ENCODE measurements around the gene ETHE1. TPM values are rescaled to one million over a fixed set of nuclear protein-coding genes. Genes with fewer than 3 reads are reported as not detected.

ETHE1 gene
- total RNA-seq, 1 experiment from 2014 or later = 19.0 TPM

DNA sequence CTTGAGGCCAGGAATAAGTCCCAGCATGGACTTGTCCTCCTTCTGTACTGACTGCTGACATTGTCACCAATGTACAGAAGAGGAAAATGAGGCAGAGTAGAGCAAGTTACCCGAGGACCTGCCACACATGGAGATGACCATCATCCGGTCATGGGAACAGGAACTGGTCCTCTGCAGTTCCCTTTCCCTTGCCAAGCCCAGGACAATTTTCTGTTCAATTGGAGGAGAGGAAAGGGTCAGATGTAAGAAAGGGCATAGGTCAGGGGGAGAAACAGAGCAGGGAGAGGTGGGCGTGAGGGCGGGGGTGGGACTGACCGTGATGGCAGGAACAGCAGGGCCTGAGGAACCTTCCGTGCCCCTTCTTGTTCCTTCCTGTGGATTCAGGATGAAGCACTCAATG, 41.0 kb downstream of the ETHE1 start (continued):
- TF ChIP-seq, protein P1, sequence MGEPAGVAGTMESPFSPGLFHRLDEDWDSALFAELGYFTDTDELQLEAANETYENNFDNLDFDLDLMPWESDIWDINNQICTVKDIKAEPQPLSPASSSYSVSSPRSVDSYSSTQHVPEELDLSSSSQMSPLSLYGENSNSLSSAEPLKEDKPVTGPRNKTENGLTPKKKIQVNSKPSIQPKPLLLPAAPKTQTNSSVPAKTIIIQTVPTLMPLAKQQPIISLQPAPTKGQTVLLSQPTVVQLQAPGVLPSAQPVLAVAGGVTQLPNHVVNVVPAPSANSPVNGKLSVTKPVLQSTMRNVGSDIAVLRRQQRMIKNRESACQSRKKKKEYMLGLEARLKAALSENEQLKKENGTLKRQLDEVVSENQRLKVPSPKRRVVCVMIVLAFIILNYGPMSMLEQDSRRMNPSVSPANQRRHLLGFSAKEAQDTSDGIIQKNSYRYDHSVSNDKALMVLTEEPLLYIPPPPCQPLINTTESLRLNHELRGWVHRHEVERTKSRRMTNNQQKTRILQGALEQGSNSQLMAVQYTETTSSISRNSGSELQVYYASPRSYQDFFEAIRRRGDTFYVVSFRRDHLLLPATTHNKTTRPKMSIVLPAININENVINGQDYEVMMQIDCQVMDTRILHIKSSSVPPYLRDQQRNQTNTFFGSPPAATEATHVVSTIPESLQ (CRISPR knock-in tag; IDR thresholded peaks at IDR 0.05) = no peak
- TF ChIP-seq, protein P2, sequence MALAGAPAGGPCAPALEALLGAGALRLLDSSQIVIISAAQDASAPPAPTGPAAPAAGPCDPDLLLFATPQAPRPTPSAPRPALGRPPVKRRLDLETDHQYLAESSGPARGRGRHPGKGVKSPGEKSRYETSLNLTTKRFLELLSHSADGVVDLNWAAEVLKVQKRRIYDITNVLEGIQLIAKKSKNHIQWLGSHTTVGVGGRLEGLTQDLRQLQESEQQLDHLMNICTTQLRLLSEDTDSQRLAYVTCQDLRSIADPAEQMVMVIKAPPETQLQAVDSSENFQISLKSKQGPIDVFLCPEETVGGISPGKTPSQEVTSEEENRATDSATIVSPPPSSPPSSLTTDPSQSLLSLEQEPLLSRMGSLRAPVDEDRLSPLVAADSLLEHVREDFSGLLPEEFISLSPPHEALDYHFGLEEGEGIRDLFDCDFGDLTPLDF (CRISPR knock-in tag; IDR thresholded peaks at IDR 0.05) = no peak
- TF ChIP-seq, protein P3, sequence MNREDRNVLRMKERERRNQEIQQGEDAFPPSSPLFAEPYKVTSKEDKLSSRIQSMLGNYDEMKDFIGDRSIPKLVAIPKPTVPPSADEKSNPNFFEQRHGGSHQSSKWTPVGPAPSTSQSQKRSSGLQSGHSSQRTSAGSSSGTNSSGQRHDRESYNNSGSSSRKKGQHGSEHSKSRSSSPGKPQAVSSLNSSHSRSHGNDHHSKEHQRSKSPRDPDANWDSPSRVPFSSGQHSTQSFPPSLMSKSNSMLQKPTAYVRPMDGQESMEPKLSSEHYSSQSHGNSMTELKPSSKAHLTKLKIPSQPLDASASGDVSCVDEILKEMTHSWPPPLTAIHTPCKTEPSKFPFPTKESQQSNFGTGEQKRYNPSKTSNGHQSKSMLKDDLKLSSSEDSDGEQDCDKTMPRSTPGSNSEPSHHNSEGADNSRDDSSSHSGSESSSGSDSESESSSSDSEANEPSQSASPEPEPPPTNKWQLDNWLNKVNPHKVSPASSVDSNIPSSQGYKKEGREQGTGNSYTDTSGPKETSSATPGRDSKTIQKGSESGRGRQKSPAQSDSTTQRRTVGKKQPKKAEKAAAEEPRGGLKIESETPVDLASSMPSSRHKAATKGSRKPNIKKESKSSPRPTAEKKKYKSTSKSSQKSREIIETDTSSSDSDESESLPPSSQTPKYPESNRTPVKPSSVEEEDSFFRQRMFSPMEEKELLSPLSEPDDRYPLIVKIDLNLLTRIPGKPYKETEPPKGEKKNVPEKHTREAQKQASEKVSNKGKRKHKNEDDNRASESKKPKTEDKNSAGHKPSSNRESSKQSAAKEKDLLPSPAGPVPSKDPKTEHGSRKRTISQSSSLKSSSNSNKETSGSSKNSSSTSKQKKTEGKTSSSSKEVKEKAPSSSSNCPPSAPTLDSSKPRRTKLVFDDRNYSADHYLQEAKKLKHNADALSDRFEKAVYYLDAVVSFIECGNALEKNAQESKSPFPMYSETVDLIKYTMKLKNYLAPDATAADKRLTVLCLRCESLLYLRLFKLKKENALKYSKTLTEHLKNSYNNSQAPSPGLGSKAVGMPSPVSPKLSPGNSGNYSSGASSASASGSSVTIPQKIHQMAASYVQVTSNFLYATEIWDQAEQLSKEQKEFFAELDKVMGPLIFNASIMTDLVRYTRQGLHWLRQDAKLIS (CRISPR knock-in tag; IDR thresholded peaks at IDR 0.05; ENCODE audit: borderline replicate concordance) = no peak

DNA sequence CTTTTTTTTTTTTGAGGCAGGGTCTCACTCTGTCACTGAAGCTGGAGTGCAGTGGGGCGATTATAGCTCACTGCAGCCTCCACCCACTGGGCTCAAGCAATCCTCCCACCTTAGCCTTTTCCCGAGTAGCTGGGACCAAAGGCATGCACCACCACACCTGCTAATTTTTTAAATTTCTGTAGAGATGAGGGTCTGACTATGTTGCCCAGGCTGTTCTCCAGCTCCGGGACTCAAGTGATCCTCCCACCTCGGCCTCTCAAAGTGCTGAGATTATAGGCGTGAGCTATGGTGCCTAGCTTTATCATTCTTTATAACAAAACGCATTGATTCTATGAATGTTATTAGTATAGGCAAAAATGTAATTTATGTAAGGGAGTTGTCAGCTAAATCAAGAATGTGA, 43.7 kb downstream of the ETHE1 start:
- H3K36me3 Mint-ChIP-seq = no peaks in the 10 kb centered on the region
- ChIA-PET CTCF (interaction anchor here (0.7 to 1.1 kb wide), 3 partner anchors 19 to 36 kb away, joined by 3 to 5 read pairs (median 4); partner anchors contain the start of gene PHLDB3), POLR2A (no interaction called here)
- no peak overlapping the region for H3K27ac Mint-ChIP-seq
- no peak overlapping the region for H3K4me3 Mint-ChIP-seq
- no peak for ATAC-seq
- TF ChIP-seq, protein P4, sequence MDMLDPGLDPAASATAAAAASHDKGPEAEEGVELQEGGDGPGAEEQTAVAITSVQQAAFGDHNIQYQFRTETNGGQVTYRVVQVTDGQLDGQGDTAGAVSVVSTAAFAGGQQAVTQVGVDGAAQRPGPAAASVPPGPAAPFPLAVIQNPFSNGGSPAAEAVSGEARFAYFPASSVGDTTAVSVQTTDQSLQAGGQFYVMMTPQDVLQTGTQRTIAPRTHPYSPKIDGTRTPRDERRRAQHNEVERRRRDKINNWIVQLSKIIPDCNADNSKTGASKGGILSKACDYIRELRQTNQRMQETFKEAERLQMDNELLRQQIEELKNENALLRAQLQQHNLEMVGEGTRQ (CRISPR knock-in tag; IDR thresholded peaks at IDR 0.05) = no peak
- H3K27me3 Mint-ChIP-seq (ENCODE audit: low read depth) = no peaks in the 10 kb centered on the region; the same call in 1 of the 2 replicates
- no peak for DNase-seq (ENCODE audit: low spot score)
- H3K9me3 Mint-ChIP-seq = no peaks in the 10 kb centered on the region
- no peaks in the 10 kb centered on the region for H3K4me1 Mint-ChIP-seq

DNA sequence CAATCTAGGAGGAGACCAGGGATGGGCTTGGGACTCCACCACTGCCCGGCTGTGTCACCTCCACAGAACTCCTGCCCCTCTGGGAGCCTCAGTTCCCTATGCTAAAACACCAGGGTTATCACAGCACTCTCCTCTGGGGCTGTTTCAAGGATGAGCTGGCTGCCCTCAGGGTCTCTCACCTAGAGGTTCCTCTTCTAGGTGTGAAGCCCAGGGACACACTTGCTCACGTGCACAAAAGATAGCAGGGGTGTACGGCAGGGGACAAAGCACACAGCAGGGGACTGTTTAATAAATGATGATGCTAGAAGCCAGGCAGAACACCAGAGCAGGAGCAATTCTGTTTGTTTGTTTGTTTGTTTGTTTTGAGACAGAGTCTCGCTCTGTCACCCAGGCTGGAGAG, 44.8 kb downstream of the ETHE1 start:
- TF ChIP-seq JUN (CRISPR knock-in tag; IDR thresholded peaks at IDR 0.05) = no peak
- TF ChIP-seq, protein P5, sequence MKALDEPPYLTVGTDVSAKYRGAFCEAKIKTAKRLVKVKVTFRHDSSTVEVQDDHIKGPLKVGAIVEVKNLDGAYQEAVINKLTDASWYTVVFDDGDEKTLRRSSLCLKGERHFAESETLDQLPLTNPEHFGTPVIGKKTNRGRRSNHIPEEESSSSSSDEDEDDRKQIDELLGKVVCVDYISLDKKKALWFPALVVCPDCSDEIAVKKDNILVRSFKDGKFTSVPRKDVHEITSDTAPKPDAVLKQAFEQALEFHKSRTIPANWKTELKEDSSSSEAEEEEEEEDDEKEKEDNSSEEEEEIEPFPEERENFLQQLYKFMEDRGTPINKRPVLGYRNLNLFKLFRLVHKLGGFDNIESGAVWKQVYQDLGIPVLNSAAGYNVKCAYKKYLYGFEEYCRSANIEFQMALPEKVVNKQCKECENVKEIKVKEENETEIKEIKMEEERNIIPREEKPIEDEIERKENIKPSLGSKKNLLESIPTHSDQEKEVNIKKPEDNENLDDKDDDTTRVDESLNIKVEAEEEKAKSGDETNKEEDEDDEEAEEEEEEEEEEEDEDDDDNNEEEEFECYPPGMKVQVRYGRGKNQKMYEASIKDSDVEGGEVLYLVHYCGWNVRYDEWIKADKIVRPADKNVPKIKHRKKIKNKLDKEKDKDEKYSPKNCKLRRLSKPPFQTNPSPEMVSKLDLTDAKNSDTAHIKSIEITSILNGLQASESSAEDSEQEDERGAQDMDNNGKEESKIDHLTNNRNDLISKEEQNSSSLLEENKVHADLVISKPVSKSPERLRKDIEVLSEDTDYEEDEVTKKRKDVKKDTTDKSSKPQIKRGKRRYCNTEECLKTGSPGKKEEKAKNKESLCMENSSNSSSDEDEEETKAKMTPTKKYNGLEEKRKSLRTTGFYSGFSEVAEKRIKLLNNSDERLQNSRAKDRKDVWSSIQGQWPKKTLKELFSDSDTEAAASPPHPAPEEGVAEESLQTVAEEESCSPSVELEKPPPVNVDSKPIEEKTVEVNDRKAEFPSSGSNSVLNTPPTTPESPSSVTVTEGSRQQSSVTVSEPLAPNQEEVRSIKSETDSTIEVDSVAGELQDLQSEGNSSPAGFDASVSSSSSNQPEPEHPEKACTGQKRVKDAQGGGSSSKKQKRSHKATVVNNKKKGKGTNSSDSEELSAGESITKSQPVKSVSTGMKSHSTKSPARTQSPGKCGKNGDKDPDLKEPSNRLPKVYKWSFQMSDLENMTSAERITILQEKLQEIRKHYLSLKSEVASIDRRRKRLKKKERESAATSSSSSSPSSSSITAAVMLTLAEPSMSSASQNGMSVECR (CRISPR knock-in tag; IDR thresholded peaks at IDR 0.05; ENCODE audit: borderline replicate concordance) = no peak
- TF ChIP-seq TP53 (CRISPR knock-in tag; IDR thresholded peaks at IDR 0.05) = no peak
- no peak for TF ChIP-seq SMAD3 (CRISPR knock-in tag; IDR thresholded peaks at IDR 0.05; ENCODE audit: borderline replicate concordance)
- TF ChIP-seq KAT7 (CRISPR knock-in tag; IDR thresholded peaks at IDR 0.05; ENCODE audit: borderline replicate concordance) = no peak
- TF ChIP-seq RORB (CRISPR knock-in tag; IDR thresholded peaks at IDR 0.05) = no peak
- TF ChIP-seq TEAD4 (CRISPR knock-in tag; IDR thresholded peaks at IDR 0.05) = no peak
- TF ChIP-seq, protein P3 (CRISPR knock-in tag; IDR thresholded peaks at IDR 0.05; ENCODE audit: borderline replicate concordance) = no peak
- no peak for TF ChIP-seq TEAD1 (CRISPR knock-in tag; IDR thresholded peaks at IDR 0.05)
- no peak for TF ChIP-seq OVOL2 (CRISPR knock-in tag; IDR thresholded peaks at IDR 0.05; ENCODE audit: borderline replicate concordance)
- POLR2A ChIA-PET = no interaction called here
- Mint-ChIP-seq H3K27me3 (ENCODE audit: low read depth) (no peaks in the 10 kb centered on the region; the same call in 1 of the 2 replicates), H3K27ac (no peak overlapping the region), H3K36me3 (no peaks in the 10 kb centered on the region), H3K4me1 (no peaks in the 10 kb centered on the region), H3K9me3 (no peaks in the 10 kb centered on the region), H3K4me3 (no peak overlapping the region)
- ATAC-seq (no peak), DNase-seq (ENCODE audit: low spot score) (no peak)
- CTCF ChIA-PET = interaction anchor here (0.7 to 0.9 kb wide), 2 partner anchors 18 to 37 kb away, joined by 3 to 4 read pairs; no protein-coding TSS in a partner anchor

All from WTC11 (cell line).